IMR-90 (cell line): ENCODE results near the gene CDC42EP3. TPM values are rescaled to one million over a fixed set of nuclear protein-coding genes. Genes with fewer than 3 reads are reported as not detected.
A peak's percentile ranks its signal among the peaks of the same experiment; 100 is the strongest.

Experiments used
- ATAC-seq: fragments of 200-7000 bp; cut with Tn5 transposase; 2 replicates; pipeline ENCODE4 v1.9.1; 2020; ENCODE audit warnings: low read depth, mild to moderate bottlenecking, moderate library complexity
- BruUV-seq: library from RNA; stranded (reverse); fragments of 400-500 nt; replicated peaks from 2 replicates; lab custom pipeline; 2021; lab: Mats Ljungman, UMichigan
- CTCF ChIA-PET: fragments of 300-600 bp; formaldehyde crosslinking; extraction: SDS; loops from one replicate; lab custom pipeline; 2021; ENCODE audit warnings: antibody characterized with exemption; lab: Yijun Ruan, JAX
- POLR2A ChIA-PET: fragments of 300-600 bp; sonication (Branson Sonifier 250); formaldehyde crosslinking; loops from one replicate; lab custom pipeline; 2022; ENCODE audit warnings: antibody characterized with exemption; ENCODE audit not compliant: unreplicated experiment; lab: Charles Lee
- DNase-seq: peaks from one replicate; pipeline ENCODE4 v3.0.0; 2013
- H2AFZ ChIP-seq: replicated peaks from 2 replicates; pipeline ENCODE3; 2013; ENCODE audit warnings: low read length, mild to moderate bottlenecking; ENCODE audit not compliant: poor library complexity
- H2AK5ac ChIP-seq: 2 replicates; pipeline ENCODE4 v1.6.1; 2013; ENCODE audit warnings: low read depth, low read length, inconsistent platforms
- H2AK9ac ChIP-seq: replicated peaks from 2 replicates; pipeline ENCODE3; 2013; ENCODE audit warnings: mild to moderate bottlenecking, low read depth, low read length, moderate library complexity; ENCODE audit not compliant: poor library complexity
- H2BK120ac ChIP-seq: 2 replicates; pipeline ENCODE4 v1.6.1; 2013; ENCODE audit warnings: low read depth, low read length, inconsistent platforms
- H2BK15ac ChIP-seq: 3 replicates; pipeline ENCODE4 v1.6.1; 2013; ENCODE audit warnings: low read depth, low read length, inconsistent platforms
- H2BK20ac ChIP-seq: 2 replicates; pipeline ENCODE4 v1.6.1; 2013; ENCODE audit warnings: low read depth, mild to moderate bottlenecking, inconsistent platforms, low read length, moderate library complexity
- H2BK5ac ChIP-seq: 2 replicates; pipeline ENCODE4 v1.6.1; 2013; ENCODE audit warnings: mild to moderate bottlenecking, low read depth, low read length, inconsistent platforms; ENCODE audit not compliant: poor library complexity, severe bottlenecking
- H3K14ac ChIP-seq: replicated peaks from 2 replicates; pipeline ENCODE4 v1.6.1; 2013; ENCODE audit warnings: low read depth, low read length, inconsistent platforms
- H3K18ac ChIP-seq: 2 replicates; pipeline ENCODE4 v1.6.1; 2013; ENCODE audit warnings: low read depth, low read length, control low read depth
- H3K23ac ChIP-seq: 2 replicates; pipeline ENCODE4 v1.6.1; 2013; ENCODE audit warnings: low read depth, low read length, inconsistent platforms
- H3K27ac ChIP-seq: 2 replicates; pipeline ENCODE4 v1.5.1; 2013; ENCODE audit warnings: mild to moderate bottlenecking, control low read depth, low read length; ENCODE audit not compliant: insufficient read depth
- H3K27me3 ChIP-seq: 2 replicates; pipeline ENCODE4 v1.6.1; 2013; ENCODE audit warnings: low read length; ENCODE audit not compliant: control insufficient read depth, insufficient read depth
- H3K36me3 ChIP-seq: 2 replicates; pipeline ENCODE4 v1.6.1; 2013; ENCODE audit warnings: low read length, mixed read lengths; ENCODE audit not compliant: control insufficient read depth, insufficient read depth
- H3K4ac ChIP-seq: 2 replicates; pipeline ENCODE4 v1.6.1; 2013; ENCODE audit warnings: low read depth, low read length, inconsistent platforms
- H3K4me1 ChIP-seq: 2 replicates; pipeline ENCODE4 v1.6.1; 2013; ENCODE audit warnings: low read length, mixed read lengths; ENCODE audit not compliant: control insufficient read depth, insufficient read depth
- H3K4me2 ChIP-seq: 2 replicates; pipeline ENCODE4 v1.6.1; 2013; ENCODE audit warnings: low read depth, mild to moderate bottlenecking, control low read depth, low read length, moderate library complexity
- H3K4me3 ChIP-seq: 2 replicates; pipeline ENCODE4 v1.5.1; 2013; ENCODE audit warnings: low read depth, mild to moderate bottlenecking, control low read depth, low read length, moderate library complexity; ENCODE audit not compliant: insufficient read depth
- H3K56ac ChIP-seq: 2 replicates; pipeline ENCODE4 v1.6.1; 2013; ENCODE audit warnings: low read length, inconsistent platforms; ENCODE audit not compliant: insufficient read depth; ENCODE audit errors: extremely low read depth
- H3K79me1 ChIP-seq, 2 experiments: 2 replicates each; pipeline ENCODE4 v1.6.1; 2013; ENCODE audit warnings: low read length in 2 of 2, inconsistent platforms in 1 of 2, low read depth in 1 of 2
- H3K9ac ChIP-seq: 2 replicates; pipeline ENCODE4 v1.6.1; 2013; ENCODE audit warnings: low read depth, low read length, control low read depth
- H3K9me1 ChIP-seq: 2 replicates; pipeline ENCODE4 v1.6.1; 2013; ENCODE audit warnings: low read length, inconsistent platforms; ENCODE audit not compliant: insufficient read depth
- H3K9me3 ChIP-seq: 2 replicates; pipeline ENCODE4 v1.6.1; 2013; ENCODE audit warnings: low read length; ENCODE audit not compliant: control insufficient read depth, insufficient read depth
- H4K20me1 ChIP-seq: 2 replicates; pipeline ENCODE4 v1.6.1; 2013; ENCODE audit warnings: low read length, inconsistent platforms; ENCODE audit not compliant: insufficient read depth
- H4K5ac ChIP-seq: 2 replicates; pipeline ENCODE4 v1.6.1; 2013; ENCODE audit warnings: mild to moderate bottlenecking, low read depth, low read length, control low read depth
- H4K8ac ChIP-seq, 2 experiments: 2 replicates each; pipeline ENCODE4 v1.6.1; 2013; ENCODE audit warnings: low read depth in 2 of 2, low read length in 2 of 2, control low read depth in 1 of 2, inconsistent platforms in 1 of 2
- H4K91ac ChIP-seq: 2 replicates; pipeline ENCODE4 v1.6.1; 2013; ENCODE audit warnings: low read depth, low read length, inconsistent platforms; ENCODE audit not compliant: insufficient read depth
- MAFK ChIP-seq: IDR thresholded peaks from 2 replicates; pipeline ENCODE4 v1.6.1; 2012; ENCODE audit warnings: low read depth, low read length, improper control_type of control experiment
- NFE2L2 ChIP-seq: fragments of 150-350 bp; IDR thresholded peaks from 2 replicates; pipeline ENCODE4 v1.6.1; 2016; ENCODE audit warnings: low read depth, mild to moderate bottlenecking, low read length
- SMC3 ChIP-seq: fragments of 150-350 bp; IDR thresholded peaks from 2 replicates; pipeline ENCODE4 v1.6.1; 2016; ENCODE audit warnings: low read depth, mild to moderate bottlenecking, antibody characterized with exemption, low read length, moderate library complexity
- WGBS, 2 experiments: methylation state at CpG; one replicate each; pipeline versions ENCODE4 v1.1.5 to v1.1.7; 2013; ENCODE audit warnings: missing lambda C conversion rate in 2 of 2; ENCODE audit not compliant: insufficient read length in 1 of 2; ENCODE audit errors: extremely low coverage in 2 of 2; 5-methylcytosine and 5-hydroxymethylcytosine counted together
- dilution Hi-C: fragments of 300-500 bp; cut with HindIII; formaldehyde crosslinking; loops from one replicate; pipeline ENCODE4 v1.14.3; 2018; ENCODE audit warnings: low sequenced_read_pairs; ENCODE audit not compliant: unreplicated experiment
- in situ Hi-C: fragments of 300-500 bp; cut with MboI; formaldehyde crosslinking; loops from 3 replicates; pipeline ENCODE4 v1.14.3; 2019; ENCODE audit warnings: low sequenced_read_pairs, inconsistent platforms, mixed read lengths
- intact Hi-C: fragments of 100-400 bp; cut with micrococcal nuclease; formaldehyde crosslinking; loops from 2 replicates; pipeline ENCODE4 v1.10.0; 2022
- polyA plus RNA-seq, 3 experiments: library from polyadenylated mRNA; depleted of rRNA; stranded (reverse); fragments of >200 nt; gene quantifications; 2 replicates each; pipeline ENCODE4 v1.2.3, GENCODE V29; 2012; ENCODE audit warnings: low replicate concordance in 1 of 3
- total RNA-seq: library from RNA; depleted of rRNA; stranded (reverse); fragments of >200 nt; gene quantifications from 2 replicates; pipeline ENCODE4 v1.2.3, GENCODE V29; 2012

CDC42EP3 gene
- total and polyA plus RNA-seq, 2 of the 4 experiments (the other 2 are of a cell fraction), result 167 to 193 TPM

DNA sequence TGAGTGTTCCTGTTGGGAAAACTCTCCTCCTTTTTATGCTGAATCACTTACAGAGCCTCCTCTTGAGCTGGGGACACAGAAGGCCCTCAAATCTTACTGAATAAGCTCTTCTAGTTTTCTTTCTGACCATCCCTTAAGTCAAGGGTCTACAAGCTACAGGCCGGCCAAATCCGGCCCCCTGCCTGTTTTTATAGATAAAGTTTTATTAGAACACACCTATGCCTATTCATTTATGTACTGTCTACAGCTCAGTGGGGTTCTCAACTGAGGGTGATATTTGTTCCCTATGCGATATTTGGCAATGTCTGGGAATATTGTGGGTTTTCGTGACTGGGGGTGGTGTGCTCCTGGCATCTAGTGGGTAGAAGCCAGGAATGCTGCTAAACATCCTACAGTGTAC, 14.0 kb downstream of the CDC42EP3 start:
- WGBS, 2 experiments, result no CpG with 5 or more reads among the region's 4 CpGs
- H3K9me1 ChIP-seq, result peaks cover 52% of the 10 kb centered on the region
- peaks cover 49% of the 10 kb centered on the region for H3K36me3 ChIP-seq
- POLR2A ChIA-PET, result interaction anchor here (0.5 kb wide), 2 partner anchors 68 to 333 kb away, joined by 5 to 11 read pairs; no protein-coding TSS in a partner anchor
- no peak overlapping the region for H2BK20ac ChIP-seq
- intact Hi-C loops (no loop called here), in situ Hi-C loops (no loop called here), dilution Hi-C loops (no loop called here)
- no peak overlapping the region for H2AK5ac ChIP-seq
- H4K20me1 ChIP-seq, result peaks cover 99% of the 10 kb centered on the region
- H3K9me3 ChIP-seq, result no peaks in the 10 kb centered on the region
- peak overlapping the region; percentile 79 for H2BK5ac ChIP-seq
- CTCF ChIA-PET, result interaction anchor here (0.6 to 0.8 kb wide), 2 partner anchors 141 to 260 kb away, joined by 3 to 4 read pairs; no protein-coding TSS in a partner anchor
- peak overlapping the region; percentile 65; the same call in 1 of the 2 replicates for H3K14ac ChIP-seq
- H3K4me2 ChIP-seq, result peak overlapping the region; percentile 31; the same call in 1 of the 2 replicates
- no peaks in the 10 kb centered on the region for H3K27me3 ChIP-seq
- H3K23ac ChIP-seq, result peak overlapping the region; percentile 69; the same call in 1 of the 2 replicates
- H2BK120ac ChIP-seq, result no peak overlapping the region
- H2AK9ac ChIP-seq, result no peak overlapping the region
- no peak for ATAC-seq
- no peak overlapping the region for H3K56ac ChIP-seq
- peaks cover 0 to 71% of the 10 kb centered on the region in 2 experiments; a peak in 2 of 4 replicates for H3K79me1 ChIP-seq
- H4K8ac ChIP-seq, result no peak overlapping the region
- H2BK15ac ChIP-seq, result 0 out of 3 replicates have a peak overlapping the region, but pooled peaks have one; percentile 33
- no peak overlapping the region for H3K4me3 ChIP-seq
- H4K91ac ChIP-seq, result no peak overlapping the region
- BruUV-seq, result no TSS peak
- H3K18ac ChIP-seq, result no peak overlapping the region
- H3K4me1 ChIP-seq, result peaks cover 51% of the 10 kb centered on the region
- H2AFZ ChIP-seq, result no peak overlapping the region
- H4K5ac ChIP-seq, result no peak overlapping the region
- no peak overlapping the region for H3K27ac ChIP-seq
- TF ChIP-seq NFE2L2 (peak; percentile 41; the same call in 1 of the 2 replicates), SMC3 (no peak), MAFK (no peak)
- peak overlapping the region; percentile 8; the same call in 1 of the 2 replicates for H3K4ac ChIP-seq
- DNase-seq, result no peak
- no peak overlapping the region for H3K9ac ChIP-seq
